Ovary (tissue), 9 donors: Measurements from ENCODE around the gene CAB39L. TPM values are rescaled to one million over a fixed set of nuclear protein-coding genes. Genes with fewer than 3 reads are reported as not detected.

Experiments
- DNase-seq, 5 donors: peaks; one replicate each; pipeline ENCODE4 v3.0.0-alpha.2; 2019 to 2020
- H3K27ac ChIP-seq, 2 donors: fragments of 200-600 bp; one replicate each; pipeline versions ENCODE4 v1.5.1 to v1.8.0; 2019 to 2022
- H3K27me3 ChIP-seq: fragments of 200-600 bp; one replicate; pipeline ENCODE4 v1.8.0; 2022
- H3K36me3 ChIP-seq: fragments of 200-600 bp; sonication (generic); one replicate; pipeline ENCODE4 v1.5.1; 2019
- H3K4me1 ChIP-seq: one replicate; pipeline ENCODE4 v1.8.1; 2013; ENCODE audit warnings: mild to moderate bottlenecking, moderate library complexity; ENCODE audit not compliant: insufficient read depth
- H3K4me3 ChIP-seq: fragments of 200-600 bp; sonication (generic); one replicate; pipeline ENCODE4 v1.5.1; 2017
- H3K9me3 ChIP-seq, 2 donors: fragments of 200-600 bp in 1 of 2; sonication (generic) in 1 of 2; one replicate each; pipeline versions ENCODE4 v1.5.1 to v1.8.1; 2013 to 2019; ENCODE audit warnings: mild to moderate bottlenecking in 1 of 2, moderate library complexity in 1 of 2
- CTCF ChIP-seq, 3 donors: fragments of 450-650 bp in 2 of 3; fragments of 200-600 bp in 1 of 3; IDR thresholded peaks; one replicate each; pipeline versions ENCODE4 v1.5.1 to v1.8.0; 2016 to 2022; ENCODE audit warnings: antibody characterized with exemption in 3 of 3, mild to moderate bottlenecking in 1 of 3
- EP300 ChIP-seq: sonication (generic); formaldehyde crosslinking; IDR thresholded peaks from one replicate; pipeline ENCODE4 v1.6.1; 2017; ENCODE audit warnings: antibody characterized with exemption
- POLR2A ChIP-seq: fragments of 450-650 bp; IDR thresholded peaks from one replicate; pipeline ENCODE4 v1.6.1; 2017; ENCODE audit warnings: antibody characterized with exemption, mild to moderate bottlenecking, moderate library complexity
- WGBS, 3 donors: extraction: QIAGEN DNeasy Blood & Tissue Kit in 1 of 3; methylation state at CpG; one replicate each; pipeline versions ENCODE4 v1.1.5 to v1.1.7; 2013 to 2017; 5-methylcytosine and 5-hydroxymethylcytosine counted together
- intact Hi-C, 4 donors: fragments of 100-400 bp; cut with DNase I; formaldehyde crosslinking; loops; one replicate each; pipeline versions ENCODE4 v1.11.0 to v1.15.1; 2022 to 2023
- polyA plus RNA-seq, 2 donors: library from polyadenylated mRNA; stranded (reverse); fragments of 200-250 nt in 1 of 2; fragments of 350-450 nt in 1 of 2; fragmentation: Illumina TruSeq in 1 of 2; extraction: RNeasy Lipid Tissue Mini Kit (QIAGEN cat#74804) in 1 of 2; gene quantifications; one replicate each; pipeline ENCODE4 v1.2.3, GENCODE V29; 2013 to 2014
- total RNA-seq, 7 donors: library from RNA; depleted of rRNA in 2 of 7; stranded (reverse); fragments of >200 nt in 2 of 7; fragmentation: NEBNext Ultra II Directional in 3 of 7; extraction: Animal tissue kit (Norgen Biotek cat#: 25700) in 3 of 7; gene quantifications; one replicate each; pipeline versions ENCODE4 v1.1.0 to v1.2.4, GENCODE V29; 2016 to 2023
- donor health status: DM: no; HTN: no; CAD: no; lungs with moderate emphysema.
- donor health status: DM: no; HTN: no; CAD: no.
- donor health status: Bipolar disorder and iron deficiency.
- donor health status: DM: yes; HTN: yes; CAD: no.
- donor health status: DM: no; HTN: no; CAD: no.
- donor health status: DM: yes; HTN: yes; CAD: no.

Gene CAB39L
- total and polyA plus RNA-seq, 9 donors: 15.9 to 42.7 (median 24.7) TPM

DNA sequence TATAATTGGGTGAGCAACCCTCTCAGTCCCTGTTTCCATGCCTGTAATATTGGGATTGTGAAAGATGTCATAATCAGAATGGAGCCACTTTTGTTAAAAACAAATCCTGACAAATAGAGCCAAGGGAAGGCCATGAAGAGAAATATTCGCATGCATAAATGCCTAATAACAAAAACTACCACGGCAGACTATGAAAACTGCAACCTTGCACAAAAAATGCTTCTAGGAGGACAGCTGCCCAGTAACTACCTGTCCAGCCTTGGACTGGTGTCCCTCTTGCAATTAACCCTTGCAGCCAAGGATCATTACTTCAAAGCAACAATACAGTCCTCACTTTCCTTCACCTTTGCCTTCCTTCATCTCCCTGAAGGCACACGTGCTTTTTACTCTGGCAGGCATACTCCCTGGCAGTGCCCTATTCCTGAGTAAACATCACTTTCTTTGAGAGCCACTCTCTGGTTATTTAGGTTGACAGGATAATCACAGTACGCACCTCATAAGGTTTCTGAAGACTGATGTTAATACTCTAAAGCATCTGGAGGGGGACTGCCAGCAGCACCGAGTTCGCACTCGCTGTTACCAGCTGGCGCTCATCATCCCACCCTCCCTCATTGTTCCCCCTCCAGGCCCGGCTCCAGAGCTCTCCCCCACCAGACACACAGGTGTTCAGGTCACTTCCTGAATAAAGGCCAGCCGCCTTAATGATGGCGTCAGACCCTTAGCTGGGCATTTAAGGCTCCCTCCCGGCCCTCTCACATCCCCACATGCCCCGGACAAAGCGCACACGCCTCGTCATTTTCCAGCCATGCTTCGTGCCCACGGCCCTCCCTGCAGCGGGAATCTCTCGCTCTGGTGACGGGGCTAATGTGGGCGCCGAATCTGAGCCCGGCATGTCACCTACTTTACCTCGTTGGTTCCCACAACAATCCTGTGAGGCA, 138.8 kb downstream of the CAB39L start:
- Histone ChIP-seq H3K27ac (no peak overlapping the region), H3K9me3 (no peaks in the 10 kb centered on the region), H3K27me3 (no peaks in the 10 kb centered on the region), H3K4me1 (peaks cover 16% of the 10 kb centered on the region), H3K4me3 (no peak overlapping the region), H3K36me3 (no peaks in the 10 kb centered on the region)
- 69 to 74% (median 73%) methylated on average over 25 of the region's 25 CpGs for WGBS, 3 donors
- DNase-seq: no peak
- no peak for TF ChIP-seq EP300
- TF ChIP-seq POLR2A: no peak
- no peak for TF ChIP-seq CTCF (IDR thresholded peaks at IDR 0.05)
- intact Hi-C loops: loop anchor here (5.0 to 10.0 kb wide), 4 partner anchors 132 to 302 kb away; partner anchors contain the start of gene RCBTB1 (in 1 of the 4)

DNA sequence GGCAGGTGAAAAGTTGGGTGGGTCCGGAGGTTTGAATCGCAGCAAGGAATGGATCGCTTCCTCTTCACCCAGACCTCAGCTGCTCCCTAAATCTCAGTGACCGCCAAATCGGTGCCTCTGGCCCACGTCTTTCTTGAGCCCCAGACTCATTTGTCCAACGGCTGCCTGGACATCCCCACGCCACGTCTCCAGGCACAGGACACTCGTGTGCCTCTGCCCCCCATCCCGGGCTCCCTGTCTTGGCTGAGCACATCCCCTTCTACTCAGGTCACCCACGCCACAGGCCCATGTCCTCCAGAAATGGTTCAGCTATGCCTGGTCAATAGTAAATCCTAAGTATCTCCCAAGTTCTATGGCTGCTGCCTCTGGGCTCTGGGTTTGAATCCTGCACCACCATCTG, 139.5 kb downstream of the CAB39L start:
- peaks cover 16% of the 10 kb centered on the region for H3K4me1 ChIP-seq

DNA sequence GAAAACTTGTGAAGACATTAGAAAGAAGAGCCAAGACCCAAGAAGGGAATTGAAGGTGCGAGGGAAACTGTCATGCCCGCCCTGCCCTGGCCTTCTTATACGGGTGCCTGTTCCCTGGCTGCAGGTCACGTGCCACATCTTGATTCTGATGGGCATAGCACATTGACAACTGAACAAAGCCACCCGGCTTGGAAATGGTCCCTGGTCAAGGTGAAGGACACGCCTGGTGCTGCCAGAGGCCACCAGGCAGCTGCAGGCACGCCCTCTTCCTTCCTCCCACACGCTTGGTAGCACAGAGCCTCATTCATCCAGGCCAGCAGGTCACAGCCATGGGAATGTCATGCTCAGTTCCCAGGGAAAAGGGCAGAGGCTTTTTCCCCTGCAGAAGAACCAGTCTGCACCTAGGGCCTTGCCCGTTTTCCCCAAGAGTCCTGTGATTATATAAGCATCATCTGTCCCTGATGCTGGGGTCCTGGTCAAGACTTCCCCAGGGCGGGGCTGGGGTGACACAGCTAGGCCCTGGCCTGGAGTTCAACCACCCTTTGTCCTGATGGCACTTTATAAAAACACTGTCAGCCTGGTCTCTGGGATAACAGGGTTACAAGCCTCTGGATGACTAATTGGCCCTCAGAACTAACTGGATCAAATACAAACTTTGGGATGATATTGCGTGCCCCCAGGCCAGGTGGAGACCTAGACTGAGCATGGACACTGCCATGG, 140.2 kb downstream of the CAB39L start:
- intact Hi-C loops: loop anchor here (5.0 to 10.0 kb wide), 4 partner anchors 134 to 304 kb away; partner anchors contain the start of gene RCBTB1 (in 1 of the 4)
- Histone ChIP-seq H3K27ac (peak overlapping the region; percentile 26 to 34), H3K4me3 (no peak overlapping the region), H3K4me1 (peaks cover 13% of the 10 kb centered on the region), H3K27me3 (no peaks in the 10 kb centered on the region), H3K9me3 (no peaks in the 10 kb centered on the region), H3K36me3 (no peaks in the 10 kb centered on the region)
- peak in 1 of 5 donors; percentile 52 for DNase-seq
- WGBS, 3 donors: 70 to 79% (median 74%) methylated on average over 11 of the region's 11 CpGs
- no peak for TF ChIP-seq CTCF (IDR thresholded peaks at IDR 0.05)
- no peak for TF ChIP-seq POLR2A
- no peak for TF ChIP-seq EP300

More for the DNA sequence above, 139.5 kb downstream of the CAB39L start:
- no peak overlapping the region for H3K4me3 ChIP-seq
- H3K36me3 ChIP-seq: no peaks in the 10 kb centered on the region
- WGBS, 3 donors: 93 to 96% (median 95%) methylated on average over 12 of the region's 12 CpGs
- H3K9me3 ChIP-seq: no peaks in the 10 kb centered on the region
- intact Hi-C loops: loop anchor here (5.0 to 10.0 kb wide), 4 partner anchors 133 to 303 kb away; partner anchors contain the start of gene RCBTB1 (in 1 of the 4)
- no peak for DNase-seq
- H3K27me3 ChIP-seq: no peaks in the 10 kb centered on the region
- H3K27ac ChIP-seq: peak overlapping the region in 1 of 2 donors; percentile 34
- TF ChIP-seq EP300 (no peak), POLR2A (no peak), CTCF (IDR thresholded peaks at IDR 0.05) (no peak)

DNA sequence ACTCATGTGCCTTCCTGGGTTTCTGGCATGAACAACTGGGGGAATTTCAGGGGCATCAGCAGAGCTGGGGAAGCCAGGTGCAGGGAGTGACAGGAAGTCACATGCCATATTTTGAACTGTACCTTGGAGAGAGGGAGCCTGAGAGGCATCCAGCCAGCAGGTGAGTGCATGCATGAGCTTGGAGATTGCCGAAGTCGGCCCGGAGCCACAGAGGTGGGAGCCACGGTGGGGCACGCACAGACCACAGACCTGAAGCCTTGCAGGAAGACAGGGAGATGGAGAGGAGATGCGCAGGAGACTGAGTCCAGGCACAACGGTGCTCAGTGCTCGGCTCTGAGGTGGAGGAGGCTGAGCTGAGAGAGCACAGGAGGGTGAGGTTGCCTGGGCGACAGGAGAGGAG, 141.0 kb downstream of the CAB39L start:
- Histone ChIP-seq H3K4me3 (no peak overlapping the region), H3K27me3 (no peaks in the 10 kb centered on the region), H3K36me3 (no peaks in the 10 kb centered on the region), H3K9me3 (no peaks in the 10 kb centered on the region), H3K27ac (no peak overlapping the region), H3K4me1 (peaks cover 12% of the 10 kb centered on the region)
- 90 to 94% (median 91%) methylated on average over 9 of the region's 9 CpGs for whole genome bisulfite sequencing, 3 donors
- intact Hi-C loops: loop anchor here (5.0 to 10.0 kb wide), 4 partner anchors 134 to 304 kb away; partner anchors contain the start of gene RCBTB1 (in 1 of the 4)
- DNase-seq: no peak
- TF ChIP-seq POLR2A (no peak), EP300 (no peak), CTCF (IDR thresholded peaks at IDR 0.05) (no peak)
